ENCODE data around the gene TRAPPC10.

Gene TRAPPC10

GRCh38 chr21:43983860-43984420 lies 28.2 kb upstream of the TRAPPC10 start:
- Histone ChIP-seq H3K4me3 (ENCODE audit: low read length) (no peak overlapping the region), H3K9ac (ENCODE audit: low read length) (no peak overlapping the region), H3K36me3 (replicated peaks; ENCODE audit: low read depth, low read length) (peaks cover 7% of the 10 kb centered on the region), H3K9me3 (ENCODE audit: insufficient read depth, low read length) (no peaks in the 10 kb centered on the region), H4K20me1 (ENCODE audit: insufficient read depth, low read length) (no peaks in the 10 kb centered on the region), H3K27me3 (ENCODE audit: low read depth, low read length) (no peaks in the 10 kb centered on the region), H3K79me2 (ENCODE audit: low read length) (no peaks in the 10 kb centered on the region), H3K27ac (ENCODE audit: low read length) (no peak overlapping the region), H3K4me2 (ENCODE audit: low read length) (no peak overlapping the region), H3K4me1 (ENCODE audit: low read length) (no peaks in the 10 kb centered on the region), H2AFZ (ENCODE audit: low read depth, low read length) (no peak overlapping the region)
- no peak for TF ChIP-seq CTCF (IDR thresholded peaks at IDR 0.05; ENCODE audit: low read depth, low read length)
- no peak for TF ChIP-seq EZH2phosphoT487 (IDR thresholded peaks at IDR 0.05; ENCODE audit: low read depth)

- Histone ChIP-seq H3K27me3 (ENCODE audit: low read depth, low read length) (no peaks in the 10 kb centered on the region), H3K9me3 (ENCODE audit: insufficient read depth, low read length) (no peaks in the 10 kb centered on the region), H3K9ac (ENCODE audit: low read length) (no peak overlapping the region), H3K79me2 (ENCODE audit: low read length) (no peaks in the 10 kb centered on the region), H3K36me3 (replicated peaks; ENCODE audit: low read depth, low read length) (peaks cover 7% of the 10 kb centered on the region), H3K27ac (ENCODE audit: low read length) (no peak overlapping the region), H3K4me3 (ENCODE audit: low read length) (no peak overlapping the region), H3K4me1 (ENCODE audit: low read length) (no peaks in the 10 kb centered on the region), H3K4me2 (ENCODE audit: low read length) (no peak overlapping the region), H2AFZ (ENCODE audit: low read depth, low read length) (no peak overlapping the region), H4K20me1 (ENCODE audit: insufficient read depth, low read length) (no peaks in the 10 kb centered on the region)
- no peak for TF ChIP-seq EZH2phosphoT487 (IDR thresholded peaks at IDR 0.05; ENCODE audit: low read depth)
- TF ChIP-seq CTCF (IDR thresholded peaks at IDR 0.05; ENCODE audit: low read depth, low read length) = no peak
Measured at GRCh38 chr21:43984905-43985689, 27.0 kb upstream of the TRAPPC10 start.

- Histone ChIP-seq H4K20me1 (ENCODE audit: insufficient read depth, low read length) (no peaks in the 10 kb centered on the region), H3K4me2 (ENCODE audit: low read length) (no peak overlapping the region), H3K9me3 (ENCODE audit: insufficient read depth, low read length) (no peaks in the 10 kb centered on the region), H3K27ac (ENCODE audit: low read length) (no peak overlapping the region), H3K79me2 (ENCODE audit: low read length) (no peaks in the 10 kb centered on the region), H3K4me3 (ENCODE audit: low read length) (no peak overlapping the region), H3K9ac (ENCODE audit: low read length) (no peak overlapping the region), H3K27me3 (ENCODE audit: low read depth, low read length) (no peaks in the 10 kb centered on the region), H2AFZ (ENCODE audit: low read depth, low read length) (no peak overlapping the region), H3K36me3 (replicated peaks; ENCODE audit: low read depth, low read length) (peaks cover 7% of the 10 kb centered on the region), H3K4me1 (ENCODE audit: low read length) (no peaks in the 10 kb centered on the region)
- TF ChIP-seq EZH2phosphoT487 (IDR thresholded peaks at IDR 0.05; ENCODE audit: low read depth) (no peak), CTCF (IDR thresholded peaks at IDR 0.05; ENCODE audit: low read depth, low read length) (no peak)
Measured at GRCh38 chr21:43985690-43986251, 26.3 kb upstream of the TRAPPC10 start.

Measured in OCI-LY3 (cell line).